Anterior cingulate cortex (tissue), 58 donors: ENCODE measurements around the gene ANKH.
"Not testable (repeated sequence)": the region's sequence is repeated elsewhere in the genome, so short reads cannot be mapped to it uniquely, and the experiment has no call there.

Experiments
- DNase-seq, 58 donors: peaks; one replicate each; lab custom pipeline; 2025; lab: John Stamatoyannopoulos, UW

ANKH gene

GRCh38 chr5:14806456-14806855, 65.1 kb downstream of the ANKH start:
- no peak for DNase-seq

DNA sequence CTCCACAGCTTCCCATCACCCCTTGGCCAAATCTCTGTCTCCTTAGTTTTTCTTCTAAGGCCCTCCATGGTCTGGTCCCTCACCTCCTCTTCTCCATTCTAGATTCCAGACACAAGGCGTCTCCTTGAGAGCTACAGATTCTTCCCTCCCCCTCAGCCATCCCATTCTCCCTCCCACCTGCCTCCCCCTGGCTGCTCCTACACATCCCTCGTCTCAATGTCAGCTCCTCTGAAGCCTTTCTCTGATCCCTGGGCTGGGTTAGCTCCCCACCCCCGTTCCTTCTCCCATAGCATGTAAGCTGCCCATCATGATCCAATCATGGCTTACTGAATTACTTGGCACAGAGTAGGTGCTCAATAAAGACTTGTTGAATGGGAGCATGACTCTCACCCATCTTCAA, 69.0 kb downstream of the ANKH start:
- DNase-seq, result no peak

DNA sequence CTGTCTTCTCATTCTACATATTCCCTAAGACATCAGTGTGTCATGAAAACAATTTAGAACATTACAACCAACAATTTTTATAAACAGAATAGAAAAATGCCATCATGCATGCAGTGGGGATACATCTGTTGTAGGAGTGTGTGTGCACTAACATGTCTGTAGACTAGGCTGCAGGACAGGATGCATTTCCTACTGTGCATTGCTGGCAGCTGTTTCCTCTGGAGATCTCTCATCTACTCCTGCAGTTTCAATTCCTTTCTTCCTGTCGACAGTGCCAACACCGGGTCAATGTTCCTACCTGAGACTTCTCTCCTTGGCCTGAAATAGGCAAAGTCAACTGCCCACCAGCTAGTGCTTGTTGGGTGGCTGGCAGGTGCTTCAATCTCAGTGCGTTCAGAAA, 69.8 kb downstream of the ANKH start:
- no peak for DNase-seq

GRCh38 chr5:14797385-14797784, 74.2 kb downstream of the ANKH start:
- not testable (repeated sequence) for DNase-seq

- DNase-seq, result peak in 26 of 58 donors; percentile 11 to 67 (median 36)
These were observed 76.9 kb downstream of the ANKH start for GRCh38 chr5:14794583-14795230.

GRCh38 chr5:14793851-14794250, 77.7 kb downstream of the ANKH start:
- no peak for DNase-seq

GRCh38 chr5:14790911-14791310, 80.7 kb downstream of the ANKH start:
- DNase-seq, result no peak

DNA sequence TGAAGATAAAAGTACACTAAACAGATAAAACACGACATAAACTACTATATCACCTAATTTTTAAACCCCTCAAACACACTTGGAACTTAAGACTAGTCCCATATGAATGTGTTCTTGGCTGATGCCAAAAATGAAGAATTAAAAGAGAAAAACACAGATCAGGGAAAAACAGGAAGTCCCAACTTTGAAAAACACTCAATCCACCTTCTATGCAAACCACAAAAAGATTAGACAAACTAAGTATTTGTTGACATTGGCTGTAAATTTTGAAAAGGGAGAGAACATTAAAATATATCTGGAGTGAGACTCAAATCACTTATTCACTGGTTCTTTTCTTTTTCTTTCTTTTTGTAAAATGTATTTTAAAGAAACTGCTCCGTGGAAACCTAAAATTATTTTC, 81.4 kb downstream of the ANKH start:
- DNase-seq, result no peak

- no peak for DNase-seq
These were observed 83.6 kb downstream of the ANKH start for GRCh38 chr5:14787801-14788579.

- no peak for DNase-seq
These were observed 87.9 kb downstream of the ANKH start for GRCh38 chr5:14783691-14784090.

DNA sequence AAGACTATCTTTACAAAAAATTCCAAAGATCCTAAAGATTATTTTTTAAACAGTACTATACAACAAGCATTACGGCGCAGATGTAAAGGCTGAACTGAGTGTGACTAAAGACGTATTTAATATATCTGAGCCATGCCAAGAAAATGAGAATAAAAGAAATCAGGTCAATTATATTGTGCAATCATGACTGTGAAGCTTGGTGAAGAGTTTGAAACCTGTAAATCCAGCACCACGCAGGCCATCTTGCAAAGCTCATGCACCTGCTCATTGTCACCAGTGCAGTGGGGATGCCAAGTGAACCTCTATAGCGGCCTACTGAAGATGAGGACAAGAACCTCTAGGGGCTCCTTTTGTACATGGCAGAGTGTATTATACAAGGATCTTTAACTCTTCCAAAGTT, 89.0 kb downstream of the ANKH start:
- no peak for DNase-seq

GRCh38 chr5:14781106-14781505, 90.5 kb downstream of the ANKH start:
- DNase-seq, result no peak

GRCh38 chr5:14779975-14780374, 91.6 kb downstream of the ANKH start:
- no peak for DNase-seq

- DNase-seq, result no peak
These were observed 92.8 kb downstream of the ANKH start for GRCh38 chr5:14778792-14779070.

- no peak for DNase-seq
These were observed 93.4 kb downstream of the ANKH start for GRCh38 chr5:14777932-14778791.

DNA sequence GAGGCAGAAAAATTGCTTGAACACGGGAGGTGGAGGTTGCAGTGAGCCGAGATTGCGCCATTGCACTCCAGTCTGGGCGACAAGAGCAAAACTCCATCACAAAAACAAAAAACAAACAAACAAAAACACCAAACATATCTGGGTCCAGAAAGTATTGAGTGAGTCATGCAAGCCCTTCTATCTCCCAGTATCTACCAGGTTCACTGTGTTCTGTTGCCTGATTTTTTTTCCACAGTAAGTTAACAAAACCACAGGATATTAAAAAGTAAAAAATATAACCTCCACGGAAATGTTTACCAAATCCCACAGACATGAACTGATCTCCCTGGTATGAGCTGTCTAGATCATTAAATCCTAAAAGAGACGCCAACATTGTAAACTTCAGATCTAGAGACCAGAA, 94.4 kb downstream of the ANKH start:
- DNase-seq, result no peak

GRCh38 chr5:14776602-14777001, 95.0 kb downstream of the ANKH start:
- DNase-seq, result no peak

- DNase-seq, result peak in 2 of 58 donors; percentile 9 to 13
These were observed 95.7 kb downstream of the ANKH start for GRCh38 chr5:14775857-14776256.

DNA sequence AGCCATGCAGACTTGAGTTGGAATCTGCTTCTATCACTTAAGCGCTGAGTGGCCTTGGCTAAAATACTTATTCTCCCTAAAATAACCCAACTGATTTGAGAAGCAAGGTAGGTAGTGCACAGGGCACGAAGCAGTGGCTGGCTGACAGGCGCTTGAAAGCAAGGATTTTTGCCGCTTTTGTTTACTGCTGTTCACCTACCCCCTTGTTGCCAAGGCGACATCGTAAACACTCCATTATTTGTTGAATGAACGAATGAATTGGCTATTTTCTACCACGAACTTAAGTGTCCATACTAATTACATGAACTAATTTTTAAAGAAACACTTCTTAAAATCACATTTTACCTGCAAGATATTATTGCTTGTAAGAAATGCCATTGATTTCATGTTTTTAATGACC, 98.0 kb downstream of the ANKH start:
- DNase-seq, result no peak

GRCh38 chr5:14771972-14772371, 99.6 kb downstream of the ANKH start:
- DNase-seq, result no peak

- no peak for DNase-seq
These were observed 100.4 kb downstream of the ANKH start for GRCh38 chr5:14771189-14771588.
